Myocyte (in vitro differentiated cells): ENCODE data around the gene TMEM253. TPM values are rescaled to one million over a fixed set of nuclear protein-coding genes. Genes with fewer than 3 reads are reported as not detected.

ENCODE experiments used
- DNase-seq: peaks from one replicate; pipeline ENCODE4 v3.0.0-alpha.2; 2012; ENCODE audit warnings: low read depth
- total RNA-seq: library from RNA; depleted of rRNA; stranded (reverse); fragments of >200 nt; gene quantifications from 2 replicates; pipeline ENCODE4 v1.2.3, GENCODE V29; 2014

Gene TMEM253
- total RNA-seq, 1 donor from 2014 or later: 1.6 TPM

DNA sequence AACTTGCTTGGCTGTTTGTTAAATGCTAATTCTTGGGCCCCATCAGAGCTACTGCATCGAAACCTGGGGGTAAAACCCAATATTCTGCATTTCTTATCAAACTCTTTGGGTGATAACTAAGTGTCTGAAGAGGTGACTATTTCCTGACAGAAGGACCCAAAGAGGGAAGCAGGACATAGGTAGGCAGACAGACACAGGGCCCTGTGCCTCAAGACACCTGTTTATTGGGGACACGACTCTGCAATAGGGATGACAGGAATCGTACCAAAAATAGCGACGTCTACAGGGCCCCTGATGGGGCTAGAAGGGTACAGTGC is 11.0 kb upstream of the TMEM253 start:
- no peak for DNase-seq

DNA sequence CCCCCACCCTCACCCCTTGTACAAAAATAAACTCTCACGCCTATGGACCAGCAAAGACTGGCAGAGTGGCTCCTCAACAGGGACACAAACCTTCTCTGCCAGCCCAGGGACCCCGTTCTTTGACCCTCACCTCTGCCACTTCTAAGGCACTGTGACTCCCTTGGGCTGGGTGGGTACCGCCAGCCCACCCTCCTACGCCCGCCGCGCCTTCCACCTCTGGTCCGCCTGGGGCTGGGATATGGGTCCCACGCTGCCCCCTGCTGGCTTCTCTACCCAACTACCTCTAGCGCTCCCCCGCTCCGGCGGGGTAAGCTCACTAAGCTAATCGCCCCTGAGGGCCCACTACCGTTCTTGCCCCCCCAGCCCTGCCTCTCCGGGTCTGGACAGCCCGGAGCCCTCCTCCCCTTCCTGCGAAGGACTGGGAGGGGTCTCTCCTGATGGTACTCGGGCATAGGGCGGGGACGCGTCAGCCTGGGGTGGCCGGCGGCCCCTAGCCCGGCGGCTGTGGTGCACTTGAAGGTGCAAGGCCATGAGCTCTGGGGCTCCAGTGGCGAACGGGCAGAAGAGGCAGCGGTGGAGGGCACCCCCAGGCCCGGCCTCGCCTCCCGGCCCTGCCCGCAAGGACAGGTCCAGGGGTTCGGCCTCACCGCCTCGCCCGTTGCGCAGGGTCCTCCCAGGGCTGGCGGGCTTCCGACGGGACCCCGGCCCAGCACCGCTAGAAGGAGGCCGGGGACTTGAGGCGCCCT is 10.5 kb upstream of the TMEM253 start:
- no peak for DNase-seq

DNA sequence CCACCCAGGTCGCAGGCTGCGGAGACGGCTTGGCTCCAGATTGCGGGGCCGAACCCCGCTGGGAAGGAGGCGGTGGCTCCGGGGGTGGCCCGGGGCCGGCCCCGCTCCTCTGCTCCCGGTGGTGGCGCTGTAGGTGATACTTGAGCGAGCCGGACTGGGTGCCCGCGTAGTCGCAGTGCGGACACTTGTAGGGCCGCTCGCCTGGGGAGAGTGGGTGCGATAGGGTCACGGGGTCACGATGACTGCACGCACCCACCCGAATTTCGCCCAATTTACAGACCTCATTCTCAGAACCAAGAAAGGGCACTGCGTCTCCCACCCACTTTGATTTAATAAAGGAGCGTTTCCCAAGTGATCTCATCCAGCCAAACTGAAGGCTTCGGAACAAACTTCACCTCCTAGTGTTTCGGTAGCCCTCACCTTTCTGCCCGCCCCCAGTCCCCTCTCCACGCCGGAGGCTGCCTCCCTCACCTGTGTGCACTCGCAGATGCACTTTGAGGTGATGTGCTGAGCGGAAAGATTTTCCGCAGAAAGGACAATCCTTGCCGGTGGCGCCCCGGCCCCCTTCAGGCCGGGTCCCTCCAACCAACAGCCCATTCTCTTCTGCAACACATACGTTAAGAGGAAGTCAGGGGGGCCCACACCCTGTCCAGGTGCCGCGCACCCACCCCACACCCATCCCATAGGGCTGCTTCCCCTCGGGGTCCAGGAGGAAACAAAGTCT is 9.8 kb upstream of the TMEM253 start:
- no peak for DNase-seq

DNA sequence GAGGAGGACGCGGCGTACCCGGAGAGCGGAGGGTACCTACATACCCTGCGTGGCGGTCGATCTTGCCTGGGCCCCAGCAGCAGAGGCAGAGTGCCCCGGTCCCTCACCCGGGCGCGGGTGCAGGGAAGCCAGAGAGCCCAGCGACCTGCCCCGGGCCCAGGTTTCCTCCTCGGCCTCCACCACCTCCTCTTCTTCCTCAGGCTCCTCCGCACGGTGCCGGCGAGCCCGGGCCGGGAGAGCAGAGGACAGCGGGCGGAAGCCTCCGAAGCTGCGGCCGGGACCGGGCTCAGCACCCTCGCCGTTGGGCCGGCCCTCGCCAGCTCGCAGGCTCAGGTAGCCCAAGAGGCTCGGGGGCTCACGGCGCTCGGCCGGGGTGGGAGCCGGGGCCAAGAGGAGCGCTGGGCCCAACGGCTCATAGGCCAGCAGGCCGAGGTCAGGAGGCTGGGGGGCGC is 9.0 kb upstream of the TMEM253 start:
- no peak for DNase-seq

DNA sequence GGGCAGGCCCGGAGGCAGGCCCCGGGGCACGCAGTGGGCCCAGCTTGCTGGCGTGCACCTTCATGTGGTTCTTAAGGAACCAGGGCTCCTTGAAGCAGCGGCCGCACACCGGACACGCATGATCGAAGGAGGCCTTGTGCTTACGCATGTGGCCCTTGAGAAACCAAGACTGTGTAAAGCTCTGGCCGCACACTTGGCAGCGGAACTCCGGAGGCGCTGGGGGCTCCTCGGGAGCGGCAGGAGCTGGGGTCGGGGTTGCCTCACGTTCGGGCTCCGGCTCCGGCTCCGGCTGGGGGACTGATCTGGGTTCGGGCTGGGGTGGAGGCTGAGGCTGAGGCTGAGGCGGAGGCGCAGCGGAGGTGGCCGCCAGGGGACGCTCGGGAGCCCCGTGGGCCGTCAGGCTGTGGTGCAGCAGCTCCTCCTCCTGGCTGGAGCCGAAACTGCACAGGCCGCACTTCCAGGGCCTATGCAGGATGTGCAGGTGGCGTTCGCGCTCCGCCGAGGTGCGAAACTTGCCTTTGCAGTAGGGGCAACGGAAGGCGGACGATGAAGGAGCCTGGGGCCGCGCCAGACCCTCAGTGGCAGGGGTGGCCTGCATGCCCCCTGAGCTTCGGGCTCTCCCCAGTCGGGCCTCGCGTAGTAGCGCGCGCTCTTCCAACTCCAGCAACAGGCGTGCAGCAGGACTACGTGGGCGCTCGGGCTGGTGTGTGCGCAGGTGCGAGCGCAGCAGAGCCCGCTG is 8.4 kb upstream of the TMEM253 start:
- DNase-seq: peak; percentile 66

DNA sequence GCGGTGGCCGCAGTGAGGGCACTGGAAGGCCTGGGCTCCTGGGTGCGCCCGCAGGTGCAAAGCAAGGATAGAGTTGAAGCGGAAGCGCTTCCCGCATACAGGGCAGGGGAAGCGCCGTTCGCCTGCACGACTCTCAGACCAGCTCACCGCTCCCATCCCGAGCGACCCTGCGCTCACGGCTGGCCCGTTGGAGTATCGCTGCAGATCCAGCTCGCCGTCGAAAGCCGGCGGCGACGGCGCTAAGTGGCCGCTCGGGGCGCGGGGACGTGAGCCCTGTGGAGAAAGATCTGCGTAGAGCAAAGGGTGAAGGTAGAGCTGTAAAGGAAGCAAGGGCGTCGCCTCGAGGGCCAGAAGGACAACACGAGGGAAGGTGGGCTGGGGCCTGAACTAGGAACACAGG is 7.8 kb upstream of the TMEM253 start:
- DNase-seq: no peak

DNA sequence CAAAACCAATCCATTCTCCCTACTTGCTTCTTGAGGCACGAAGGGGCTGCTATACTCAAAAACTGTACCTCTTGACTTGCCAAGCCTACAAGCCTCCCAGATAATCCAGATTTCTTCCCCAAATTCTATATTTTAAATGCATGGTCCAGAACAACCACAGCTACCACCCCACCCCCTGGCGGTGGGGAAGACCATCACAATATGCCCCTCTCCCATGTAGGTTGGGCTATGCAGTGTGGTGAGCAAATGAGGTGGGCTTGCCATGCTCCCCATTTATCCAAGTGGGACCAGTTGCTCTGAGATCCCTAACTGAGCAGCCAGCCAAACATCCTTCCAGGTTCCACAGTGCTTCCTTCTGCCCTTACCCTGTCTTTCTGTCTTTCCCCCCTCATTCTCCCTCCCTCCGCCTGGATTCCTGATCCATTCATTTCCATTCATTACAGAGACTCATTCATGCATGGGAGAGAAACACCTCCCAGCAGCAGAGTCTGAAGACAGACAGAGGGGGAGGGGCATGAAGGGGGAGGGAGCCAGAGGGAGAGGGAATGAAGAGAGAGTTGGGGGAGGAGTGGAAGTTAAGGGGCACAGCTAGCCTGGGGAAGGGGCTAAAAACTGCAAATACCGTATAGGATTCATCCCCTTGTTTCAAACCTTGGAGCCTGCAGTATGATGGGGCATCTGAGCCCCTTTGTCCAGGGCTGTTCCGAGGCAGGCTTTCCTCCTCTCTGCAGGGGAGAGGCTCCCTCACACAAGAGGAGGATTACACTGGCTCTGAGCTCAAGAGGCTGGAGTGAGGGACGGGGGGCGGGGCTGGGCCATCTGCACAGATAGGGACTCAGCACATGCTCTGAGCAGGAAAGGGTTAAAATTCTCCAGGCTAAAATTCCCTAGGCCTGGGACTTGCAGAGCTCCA is 6.8 kb upstream of the TMEM253 start:
- DNase-seq: no peak

DNA sequence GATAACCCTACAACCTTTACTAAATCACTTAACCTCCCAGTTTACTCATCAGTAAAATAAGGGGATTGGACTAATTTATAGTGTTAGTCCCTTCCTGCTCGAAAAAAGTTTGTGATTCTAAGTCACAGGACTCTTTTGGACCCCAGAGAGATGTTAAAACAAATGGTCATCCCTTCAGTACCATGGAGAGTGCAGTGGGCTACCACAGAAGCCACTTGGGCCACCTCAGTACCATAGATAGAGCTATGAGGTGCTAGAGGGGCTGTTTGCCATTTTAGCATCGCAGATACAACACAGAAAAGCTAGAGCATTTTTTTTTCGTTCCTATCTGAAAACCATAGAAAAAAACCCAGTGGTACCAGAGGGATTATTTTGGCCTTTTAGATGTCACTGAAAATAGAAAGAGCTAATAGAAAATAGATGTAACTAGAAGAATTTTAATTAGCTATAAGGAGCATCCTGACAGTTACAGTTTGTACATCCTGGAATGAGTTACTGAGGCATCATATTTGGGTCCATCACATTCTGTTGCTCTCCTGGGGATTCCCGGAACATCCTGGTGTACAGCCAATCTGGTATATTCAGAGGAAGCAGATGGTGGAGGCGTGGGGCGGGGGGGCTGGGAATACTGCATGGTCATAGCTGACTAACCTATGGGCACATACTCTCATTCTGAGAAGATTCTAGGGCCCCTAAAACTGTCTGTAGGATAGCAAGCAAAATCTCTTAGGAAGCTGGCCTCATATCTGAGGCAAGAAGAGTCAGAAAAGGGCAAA is 5.2 kb upstream of the TMEM253 start:
- DNase-seq: peak; percentile 74

DNA sequence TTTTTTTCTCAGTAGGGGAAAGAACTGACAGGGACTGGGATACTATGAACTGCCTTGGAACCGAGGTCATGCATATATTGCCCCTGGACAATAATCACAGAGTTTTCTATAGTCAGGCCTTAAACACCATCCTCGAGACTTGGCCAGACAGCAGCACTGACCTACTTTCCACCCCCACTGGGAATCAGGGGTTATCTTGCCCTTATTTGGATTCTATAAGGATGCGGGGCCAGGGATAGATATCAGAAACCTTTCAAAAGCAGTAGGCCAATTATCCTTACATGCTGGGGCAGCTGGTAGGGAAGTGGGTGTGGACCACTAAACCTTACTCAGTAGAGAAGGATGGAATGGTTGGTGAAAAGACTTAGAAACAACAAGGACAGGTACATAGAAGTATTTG is 4.4 kb upstream of the TMEM253 start:
- no peak for DNase-seq

DNA sequence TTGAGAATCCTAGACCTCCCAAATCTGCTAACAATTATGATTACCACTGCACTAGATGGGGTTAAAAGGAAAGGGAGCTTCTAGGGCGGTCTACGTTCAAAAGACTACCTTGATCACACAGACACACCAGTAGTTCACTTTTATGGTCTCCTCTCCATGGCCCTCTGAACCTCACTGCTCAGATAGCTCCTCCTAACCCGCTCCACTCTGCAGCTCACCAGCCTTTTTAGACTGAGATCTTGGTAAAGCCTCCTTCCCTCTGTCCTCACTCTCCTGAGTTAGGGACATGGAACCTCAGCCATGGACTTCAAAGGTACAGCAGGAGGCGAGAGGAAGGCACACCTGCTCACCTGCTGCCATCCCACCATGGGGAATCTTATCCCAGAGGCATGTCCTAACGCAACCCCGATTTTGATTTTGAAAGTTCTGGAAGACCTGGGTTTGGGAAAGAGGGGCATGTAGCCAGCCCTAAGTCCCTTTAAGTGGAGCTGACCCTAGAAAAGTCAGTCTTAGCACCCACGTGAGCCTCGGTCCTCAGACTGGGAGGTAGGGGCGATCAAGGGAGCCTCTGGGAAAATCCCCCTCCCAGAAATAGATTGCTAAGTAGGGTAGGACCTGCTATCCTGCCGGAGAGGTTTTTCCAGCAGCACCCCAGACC is 3.8 kb upstream of the TMEM253 start:
- no peak for DNase-seq

DNA sequence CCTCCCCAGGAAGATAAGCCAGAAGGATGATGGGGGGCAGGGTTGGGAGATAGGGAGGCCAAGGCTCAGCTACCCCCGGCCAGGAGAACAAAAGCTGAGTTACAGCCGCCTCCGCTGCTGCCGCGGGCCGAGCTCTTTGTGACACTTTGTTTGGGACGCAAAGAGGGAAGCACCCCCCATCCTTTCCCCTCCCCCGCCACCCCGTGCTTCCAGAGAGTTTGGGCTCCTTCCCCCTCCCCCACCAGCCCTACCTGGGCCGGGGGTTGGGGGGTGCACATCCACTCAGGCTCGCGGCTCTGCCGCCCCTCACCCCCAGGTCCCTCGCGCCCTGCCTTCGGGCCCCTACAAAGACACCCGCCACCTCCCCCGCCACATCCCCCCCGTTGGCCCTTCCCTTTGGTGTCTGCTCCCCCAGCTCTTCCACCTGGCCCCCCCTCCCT is 3.2 kb upstream of the TMEM253 start:
- no peak for DNase-seq

DNA sequence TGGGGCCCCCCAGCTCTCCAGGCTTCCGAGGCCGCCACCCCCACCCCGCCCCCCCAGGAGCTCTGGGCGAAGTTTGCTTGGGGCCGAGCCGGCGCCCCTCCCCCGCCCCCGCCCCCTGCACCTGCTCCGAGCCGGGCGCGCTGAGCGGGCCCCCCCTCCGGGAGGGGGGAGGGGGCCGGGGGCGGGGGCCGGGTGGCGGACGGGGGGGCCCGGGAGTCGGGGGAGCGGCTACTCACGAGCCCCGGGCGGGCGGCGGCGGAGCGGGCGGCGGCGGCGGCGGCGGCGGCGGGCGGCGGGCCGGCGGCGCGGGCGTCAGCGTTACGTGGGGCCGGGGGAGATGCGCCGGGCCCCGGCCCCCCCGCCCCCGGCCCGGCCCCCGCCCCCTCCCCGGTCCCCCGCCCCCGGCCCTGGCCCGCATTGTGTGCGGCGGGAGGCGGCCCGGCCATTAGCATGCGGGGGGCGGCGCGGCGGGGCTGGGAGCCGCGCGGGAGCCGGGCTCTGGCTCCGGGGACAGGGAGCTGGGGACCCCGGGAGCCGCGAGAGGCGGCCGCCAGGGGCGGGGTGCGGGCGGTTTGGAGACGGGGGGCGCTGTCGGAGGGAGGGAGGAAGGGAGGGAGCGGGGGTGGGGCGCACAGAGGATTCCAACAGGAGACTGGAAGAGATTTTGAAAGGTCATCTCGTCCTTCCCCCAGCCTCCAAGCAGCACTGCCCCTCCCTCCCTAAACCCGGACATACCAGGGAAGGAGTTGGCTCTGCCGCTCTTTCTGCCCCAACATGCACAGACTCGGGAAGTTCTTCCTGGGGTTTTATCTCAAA is 2.6 kb upstream of the TMEM253 start, which contains the start of gene ZNF219:
Gene ZNF219 (minus strand): TSS at position 580 of the 816 bp plus-strand sequence. CDS start 5,064 bp downstream, outside the sequence.
- peak; percentile 64 for DNase-seq

DNA sequence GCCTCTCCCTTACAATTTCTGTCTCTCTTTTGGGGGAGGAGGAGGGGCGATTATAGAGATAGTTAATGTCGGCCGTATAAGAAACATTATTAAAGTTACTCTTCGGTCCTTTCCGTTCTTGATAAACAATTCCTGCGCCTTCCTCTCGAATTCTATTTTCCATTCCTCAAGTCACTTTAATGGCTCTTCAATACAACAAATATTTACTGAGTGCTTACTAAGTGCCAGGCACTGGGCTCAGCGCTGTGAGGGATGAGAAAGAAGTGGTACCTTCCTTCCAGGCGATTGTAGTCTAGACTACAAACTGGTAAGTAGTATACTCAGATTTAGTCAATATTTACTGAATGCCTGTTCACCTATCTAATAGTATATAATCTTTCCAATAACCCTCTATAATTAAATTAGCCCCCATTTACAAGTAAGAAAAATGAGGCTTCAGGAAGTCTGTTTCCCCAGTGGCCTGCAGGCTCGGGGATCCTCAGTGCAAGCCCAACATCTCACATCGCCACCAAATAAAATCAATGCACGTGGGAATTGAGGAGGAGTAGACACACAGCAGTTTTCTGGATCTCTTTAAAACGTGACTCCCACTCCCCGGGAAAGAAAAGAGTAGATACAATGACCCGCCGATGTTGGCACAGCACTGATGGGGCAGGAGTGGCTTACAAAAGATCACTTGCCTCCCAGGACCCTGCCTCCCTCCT is 1.8 kb upstream of the TMEM253 start:
- DNase-seq: no peak

DNA sequence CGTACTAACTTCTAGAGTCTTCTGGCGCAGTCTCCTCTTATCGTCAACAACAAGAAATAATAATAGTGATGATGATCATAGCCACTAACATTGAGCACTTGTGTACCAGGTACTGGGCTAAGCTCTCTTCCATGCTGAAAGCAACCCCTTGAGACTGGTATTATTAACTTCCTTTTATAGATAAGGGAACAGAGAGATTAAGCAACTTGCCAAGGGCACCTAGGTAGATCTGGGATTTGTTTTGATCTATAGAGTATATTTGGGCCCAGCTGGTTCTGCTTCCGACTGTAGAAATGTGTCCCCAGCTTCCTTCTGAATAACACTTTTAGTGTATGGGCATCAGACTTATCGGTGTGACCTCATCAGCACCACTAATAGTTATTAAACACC is 1.3 kb upstream of the TMEM253 start:
- DNase-seq: no peak

DNA sequence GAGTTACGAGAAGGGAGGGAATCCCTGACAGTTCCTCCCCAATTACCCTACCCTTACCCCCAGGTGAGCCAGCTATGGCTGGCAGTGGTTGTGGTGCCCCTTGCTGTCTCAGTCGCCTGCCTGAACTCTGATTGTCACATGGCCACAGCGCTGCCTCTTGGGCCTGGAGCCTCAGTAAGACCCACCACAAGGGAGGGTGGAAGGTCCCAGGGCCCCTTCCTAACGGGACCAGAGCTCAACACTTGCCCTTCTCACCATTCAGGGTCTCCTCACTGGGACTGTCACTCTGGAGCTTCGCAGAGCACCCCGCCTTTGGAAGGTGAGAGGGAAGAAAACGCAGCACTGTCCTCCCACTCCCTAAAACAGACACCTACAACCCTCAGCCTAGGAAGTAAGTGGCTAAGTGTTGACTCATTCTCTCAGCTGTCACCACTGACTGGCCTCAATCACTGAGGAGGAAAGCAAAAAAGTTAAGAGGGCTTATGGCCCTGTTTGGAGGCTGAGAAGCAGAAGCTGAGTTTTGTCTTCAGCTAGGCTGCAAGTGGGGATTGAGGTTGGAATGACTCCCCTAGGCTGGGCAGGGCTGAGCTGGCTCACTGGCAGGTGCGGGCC is 1.0 kb downstream of the TMEM253 start:
- DNase-seq: no peak

DNA sequence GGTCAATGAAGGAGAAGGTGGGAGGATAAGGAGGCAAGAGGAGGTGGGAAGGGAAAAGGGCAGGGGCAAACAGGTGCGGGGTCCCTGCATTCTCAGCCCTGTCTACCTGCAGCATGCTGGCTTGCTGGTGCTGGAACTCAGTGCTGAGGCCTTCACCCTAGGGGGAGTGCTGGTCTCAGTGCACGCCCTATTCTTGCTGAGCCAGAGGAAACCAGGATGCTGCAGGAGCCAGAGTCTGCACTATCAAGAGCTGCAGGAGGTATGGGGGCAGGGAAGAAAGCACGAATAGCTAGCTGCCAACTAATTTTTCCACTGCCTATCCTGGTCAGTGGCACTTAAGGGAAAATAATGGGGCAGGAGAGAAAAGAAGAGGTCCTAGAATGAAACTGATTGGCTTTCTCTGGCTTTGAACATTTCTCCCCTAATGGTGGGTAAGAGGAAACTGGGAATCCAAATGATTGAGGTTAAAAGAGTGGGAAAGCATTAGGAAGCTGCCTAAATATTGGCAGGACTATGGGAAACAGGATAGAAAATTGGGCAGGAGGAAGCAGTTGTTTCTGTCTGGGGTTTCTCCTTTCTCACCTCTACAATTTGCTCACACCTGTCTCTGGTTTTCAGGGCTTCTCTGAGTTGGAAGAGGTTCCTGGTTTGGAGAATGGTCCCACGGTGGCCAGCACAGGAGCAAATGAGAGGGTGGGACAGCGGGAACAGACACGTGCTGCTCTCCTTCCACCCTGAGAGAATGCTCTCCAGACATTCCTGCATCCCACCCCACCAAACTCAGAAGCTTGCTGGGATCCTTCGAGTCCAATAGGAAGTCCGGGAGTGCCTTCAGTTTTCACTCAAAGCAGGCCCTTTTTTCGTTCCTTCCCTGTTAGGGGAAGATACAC is 1.9 kb downstream of the TMEM253 start:
- DNase-seq: no peak

DNA sequence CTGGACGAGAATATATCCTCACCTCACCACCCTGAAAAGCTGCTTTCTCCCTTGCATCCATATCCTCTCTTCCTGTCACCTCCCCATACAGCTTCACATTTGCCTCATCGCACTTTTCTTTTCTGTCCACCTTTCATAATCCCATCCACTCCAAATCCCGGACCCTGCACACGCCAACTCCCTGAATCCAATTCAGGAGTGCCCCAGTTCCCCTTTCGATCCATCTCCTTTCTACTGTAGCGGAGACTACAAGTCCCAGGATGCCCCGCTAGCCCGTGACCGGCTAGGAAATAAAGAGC is 2.5 kb downstream of the TMEM253 start:
- no peak for DNase-seq
